Stimulated activated CD8-positive, alpha-beta memory T cell treated with anti-CD3 and anti-CD28 coated beads, Interleukin-15, amount 100 ng/mL, for 4 hours (primary cell): ENCODE data around the gene KCNMB2.
"Not testable (repeated sequence)": the region's sequence is repeated elsewhere in the genome, so short reads cannot be mapped to it uniquely, and the experiment has no call there.

Experiments used
- DNase-seq, 2 donors: peaks; one replicate each; pipeline ENCODE4 v3.0.0-alpha.2; 2020; ENCODE audit warnings: low read depth in 2 of 2

The KCNMB2 gene

GRCh38 chr3:178536211-178537079 is at the start of gene KCNMB2:
Gene KCNMB2 (plus strand): TSS chr3:178536436.
- DNase-seq: no peak

GRCh38 chr3:178486903-178487302 is 49.3 kb upstream of the KCNMB2 start:
- no peak for DNase-seq

- no peak for DNase-seq
These were observed 48.5 kb upstream of the KCNMB2 start for GRCh38 chr3:178487752-178488151.

GRCh38 chr3:178491751-178492150 is 44.5 kb upstream of the KCNMB2 start:
- no peak for DNase-seq

- DNase-seq: no peak
These were observed 43.7 kb upstream of the KCNMB2 start for GRCh38 chr3:178492491-178492890.

GRCh38 chr3:178494386-178494785 is 41.9 kb upstream of the KCNMB2 start:
- no peak for DNase-seq

- no peak for DNase-seq
These were observed 39.3 kb upstream of the KCNMB2 start for GRCh38 chr3:178496911-178497310.

- DNase-seq: no peak
These were observed 37.4 kb upstream of the KCNMB2 start for GRCh38 chr3:178498871-178499270.

- DNase-seq: no peak
These were observed 35.6 kb upstream of the KCNMB2 start for GRCh38 chr3:178500631-178501030.

- DNase-seq: no peak
These were observed 32.1 kb upstream of the KCNMB2 start for GRCh38 chr3:178504128-178504527.

GRCh38 chr3:178505832-178506231 is 30.4 kb upstream of the KCNMB2 start:
- DNase-seq: no peak

GRCh38 chr3:178507507-178508442 is 28.5 kb upstream of the KCNMB2 start:
- no peak for DNase-seq

GRCh38 chr3:178508443-178508825 is 27.8 kb upstream of the KCNMB2 start:
- no peak for DNase-seq

- DNase-seq: no peak
These were observed 25.7 kb upstream of the KCNMB2 start for GRCh38 chr3:178510496-178510895.

GRCh38 chr3:178512647-178513046 is 23.6 kb upstream of the KCNMB2 start:
- no peak for DNase-seq

- no peak for DNase-seq
These were observed 22.5 kb upstream of the KCNMB2 start for GRCh38 chr3:178513546-178514380.

- no peak for DNase-seq
These were observed 21.8 kb upstream of the KCNMB2 start for GRCh38 chr3:178514401-178514800.

GRCh38 chr3:178515076-178515744 is 21.0 kb upstream of the KCNMB2 start:
- DNase-seq: not testable (repeated sequence)

- no peak for DNase-seq
These were observed 18.4 kb upstream of the KCNMB2 start for GRCh38 chr3:178517665-178518334.

- no peak for DNase-seq
These were observed 17.4 kb upstream of the KCNMB2 start for GRCh38 chr3:178518660-178519396.
